LHCN-M2 (cell line): Measurements from ENCODE around the gene RFTN1. TPM values are rescaled to one million over a fixed set of nuclear protein-coding genes. Genes with fewer than 3 reads are reported as not detected.

Source experiments
- DNase-seq: peaks from one replicate; pipeline ENCODE4 v3.0.0-alpha.2; 2012; ENCODE audit warnings: low read depth
- total RNA-seq: library from RNA; depleted of rRNA; stranded (reverse); fragments of >200 nt; gene quantifications from 2 replicates; pipeline ENCODE4 v1.2.3, GENCODE V29; 2014

The RFTN1 gene
- total RNA-seq, 1 experiment from 2014 or later, result 58.2 TPM

- DNase-seq, result no peak
These were observed 45.5 kb downstream of the RFTN1 start for GRCh38 chr3:16468002-16468335.

GRCh38 chr3:16467393-16467792, 46.1 kb downstream of the RFTN1 start:
- DNase-seq, result no peak

GRCh38 chr3:16466822-16467221, 46.7 kb downstream of the RFTN1 start:
- DNase-seq, result no peak

GRCh38 chr3:16464511-16465148, 48.9 kb downstream of the RFTN1 start:
- no peak for DNase-seq

- no peak for DNase-seq
These were observed 49.6 kb downstream of the RFTN1 start for GRCh38 chr3:16463914-16464313.

- DNase-seq, result no peak
These were observed 50.4 kb downstream of the RFTN1 start for GRCh38 chr3:16463119-16463518.

GRCh38 chr3:16462679-16463078, 50.8 kb downstream of the RFTN1 start:
- no peak for DNase-seq

GRCh38 chr3:16461463-16462245, 51.8 kb downstream of the RFTN1 start:
- DNase-seq, result no peak

GRCh38 chr3:16460886-16461285, 52.6 kb downstream of the RFTN1 start:
- no peak for DNase-seq

GRCh38 chr3:16460273-16460672, 53.2 kb downstream of the RFTN1 start:
- no peak for DNase-seq

GRCh38 chr3:16456784-16457415, 56.6 kb downstream of the RFTN1 start:
- DNase-seq, result peak; percentile 90

- no peak for DNase-seq
These were observed 57.5 kb downstream of the RFTN1 start for GRCh38 chr3:16455966-16456365.

- peak; percentile 97 for DNase-seq
These were observed 58.5 kb downstream of the RFTN1 start for GRCh38 chr3:16455001-16455400.

GRCh38 chr3:16452261-16452660, 61.2 kb downstream of the RFTN1 start:
- peak; percentile 83 for DNase-seq

- DNase-seq, result no peak
These were observed 64.1 kb downstream of the RFTN1 start for GRCh38 chr3:16449369-16449768.

GRCh38 chr3:16448639-16449070, 64.8 kb downstream of the RFTN1 start:
- DNase-seq, result peak; percentile 96

- no peak for DNase-seq
These were observed 66.4 kb downstream of the RFTN1 start for GRCh38 chr3:16447135-16447534.

GRCh38 chr3:16444344-16444743, 69.2 kb downstream of the RFTN1 start:
- no peak for DNase-seq

- no peak for DNase-seq
These were observed 70.8 kb downstream of the RFTN1 start for GRCh38 chr3:16442730-16443129.

GRCh38 chr3:16441371-16441875, 72.1 kb downstream of the RFTN1 start:
- DNase-seq, result peak; percentile 83

GRCh38 chr3:16439848-16440708, 73.4 kb downstream of the RFTN1 start:
- no peak for DNase-seq
